GM21515 (cell line): ENCODE data around the gene PNLIPRP1.

Experiments used
- ATAC-seq: cut with Tn5 transposase; IDR thresholded peaks from one replicate; pipeline ENCODE4 v1.9.1; 2021; ENCODE audit not compliant: unreplicated experiment

The PNLIPRP1 gene

GRCh38 chr10:116629340-116629739 is 38.6 kb downstream of the PNLIPRP1 start:
- ATAC-seq: no peak

- no peak for ATAC-seq
Measured at GRCh38 chr10:116630020-116630419, 39.3 kb downstream of the PNLIPRP1 start.

GRCh38 chr10:116631871-116632295 is 41.1 kb downstream of the PNLIPRP1 start:
- ATAC-seq: no peak

GRCh38 chr10:116632596-116633215 is 41.9 kb downstream of the PNLIPRP1 start:
- ATAC-seq: no peak

- no peak for ATAC-seq
Measured at GRCh38 chr10:116633216-116633600, 42.4 kb downstream of the PNLIPRP1 start.

GRCh38 chr10:116634126-116634975 is 43.6 kb downstream of the PNLIPRP1 start:
- no peak for ATAC-seq

- ATAC-seq: no peak
Measured at GRCh38 chr10:116636385-116636784, 45.6 kb downstream of the PNLIPRP1 start.

GRCh38 chr10:116636976-116637375 is 46.2 kb downstream of the PNLIPRP1 start:
- no peak for ATAC-seq

- no peak for ATAC-seq
Measured at GRCh38 chr10:116637830-116638229, 47.1 kb downstream of the PNLIPRP1 start.

- no peak for ATAC-seq
Measured at GRCh38 chr10:116646502-116646901, 55.7 kb downstream of the PNLIPRP1 start.

GRCh38 chr10:116648903-116649302 is 58.1 kb downstream of the PNLIPRP1 start:
- no peak for ATAC-seq

- no peak for ATAC-seq
Measured at GRCh38 chr10:116653885-116654284, 63.1 kb downstream of the PNLIPRP1 start.

GRCh38 chr10:116654816-116655215 is 64.1 kb downstream of the PNLIPRP1 start:
- ATAC-seq: no peak

GRCh38 chr10:116655568-116655967 is 64.8 kb downstream of the PNLIPRP1 start:
- ATAC-seq: no peak

GRCh38 chr10:116656044-116656443 is 65.3 kb downstream of the PNLIPRP1 start:
- ATAC-seq: no peak

- ATAC-seq: no peak
Measured at GRCh38 chr10:116657863-116658551, 67.2 kb downstream of the PNLIPRP1 start.
